Thyroid gland (tissue), 4 donors: ENCODE data around the gene RGL3.

Experiments used
- POLR2A ChIP-seq, 2 donors: fragments of 450-650 bp; IDR thresholded peaks; one replicate each; pipeline ENCODE4 v1.6.1; 2017; ENCODE audit warnings: antibody characterized with exemption in 2 of 2, mild to moderate bottlenecking in 2 of 2, moderate library complexity in 1 of 2
- TF ChIP-seq, protein P1 (sequence below), 6 experiments: fragments of 200-600 bp in 3 of 6; fragments of 450-650 bp in 3 of 6; sonication (generic) in 3 of 6; IDR thresholded peaks; one replicate each; pipeline ENCODE4 v1.5.1; 2016 to 2019; ENCODE audit warnings: antibody characterized with exemption in 6 of 6, mild to moderate bottlenecking in 2 of 6, inconsistent platforms in 1 of 6, moderate library complexity in 1 of 6

DNA sequence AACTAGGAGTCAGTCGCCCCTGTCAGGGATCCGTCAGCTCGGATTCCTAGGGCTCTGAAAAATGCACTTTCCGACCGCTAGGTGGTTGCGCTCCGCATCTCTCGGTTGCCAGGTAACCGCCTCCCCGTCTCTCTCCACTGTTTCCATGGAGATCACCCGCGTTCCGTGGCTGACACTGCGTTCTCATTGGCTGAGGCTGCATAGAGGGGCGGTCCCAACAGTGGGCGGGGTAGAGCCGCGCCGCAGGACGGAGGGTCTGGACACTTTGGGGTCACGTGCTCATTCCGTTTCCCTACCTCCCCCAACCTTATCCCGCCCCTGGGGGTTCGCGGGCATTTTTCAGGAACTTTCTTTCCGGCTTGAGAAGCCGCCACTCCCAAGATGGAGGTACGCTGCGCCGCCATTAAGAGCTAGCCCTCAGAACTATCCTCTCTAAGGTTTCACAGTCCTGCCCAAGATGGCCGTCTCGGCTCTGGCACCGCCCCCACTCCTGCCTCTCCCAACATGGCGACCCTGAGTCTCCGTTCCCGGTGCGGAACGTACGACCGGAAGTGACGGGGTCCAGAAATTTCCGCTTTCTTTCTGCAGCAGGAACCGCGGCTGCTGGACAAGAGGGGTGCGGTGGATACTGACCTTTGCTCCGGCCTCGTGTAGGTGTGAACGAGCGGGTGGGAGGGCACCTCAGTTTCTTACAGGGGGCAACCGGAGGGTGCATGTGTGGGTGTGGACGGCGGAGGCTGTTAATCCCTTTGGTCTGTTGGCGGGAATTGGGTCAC lies 16.1 kb upstream of the RGL3 start, which contains the start of the genes ODAD3 and PRKCSH:
- peak in 1 of 2 donors; percentile 66 for TF ChIP-seq POLR2A (IDR thresholded peaks at IDR 0.05)
- TF ChIP-seq, protein P1, sequence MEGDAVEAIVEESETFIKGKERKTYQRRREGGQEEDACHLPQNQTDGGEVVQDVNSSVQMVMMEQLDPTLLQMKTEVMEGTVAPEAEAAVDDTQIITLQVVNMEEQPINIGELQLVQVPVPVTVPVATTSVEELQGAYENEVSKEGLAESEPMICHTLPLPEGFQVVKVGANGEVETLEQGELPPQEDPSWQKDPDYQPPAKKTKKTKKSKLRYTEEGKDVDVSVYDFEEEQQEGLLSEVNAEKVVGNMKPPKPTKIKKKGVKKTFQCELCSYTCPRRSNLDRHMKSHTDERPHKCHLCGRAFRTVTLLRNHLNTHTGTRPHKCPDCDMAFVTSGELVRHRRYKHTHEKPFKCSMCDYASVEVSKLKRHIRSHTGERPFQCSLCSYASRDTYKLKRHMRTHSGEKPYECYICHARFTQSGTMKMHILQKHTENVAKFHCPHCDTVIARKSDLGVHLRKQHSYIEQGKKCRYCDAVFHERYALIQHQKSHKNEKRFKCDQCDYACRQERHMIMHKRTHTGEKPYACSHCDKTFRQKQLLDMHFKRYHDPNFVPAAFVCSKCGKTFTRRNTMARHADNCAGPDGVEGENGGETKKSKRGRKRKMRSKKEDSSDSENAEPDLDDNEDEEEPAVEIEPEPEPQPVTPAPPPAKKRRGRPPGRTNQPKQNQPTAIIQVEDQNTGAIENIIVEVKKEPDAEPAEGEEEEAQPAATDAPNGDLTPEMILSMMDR (IDR thresholded peaks at IDR 0.05) = peak; percentile 75 to 99 (median 96)
